Tibial nerve (tissue), 3 donors: ENCODE results near the gene SFN.

Source experiments
- CTCF ChIP-seq, 5 experiments: fragments of 200-600 bp in 3 of 5; fragments of 450-650 bp in 2 of 5; sonication (generic) in 3 of 5; IDR thresholded peaks; one replicate each; pipeline ENCODE4 v1.5.1; 2016 to 2019; ENCODE audit warnings: antibody characterized with exemption in 5 of 5, mild to moderate bottlenecking in 3 of 5, moderate library complexity in 2 of 5
- POLR2A ChIP-seq, 2 donors: fragments of 450-650 bp; IDR thresholded peaks; one replicate each; pipeline ENCODE4 v1.6.1; 2017; ENCODE audit warnings: antibody characterized with exemption in 2 of 2, mild to moderate bottlenecking in 2 of 2, moderate library complexity in 2 of 2

- TF ChIP-seq POLR2A (IDR thresholded peaks at IDR 0.05) = no peak
- no peak for TF ChIP-seq CTCF (IDR thresholded peaks at IDR 0.05)
Measured at GRCh38 chr1:26877326-26877725, 14.4 kb downstream of the SFN start.
